NCI-H1436 (cell line): ENCODE results near the gene RSRC2.
"Not testable (repeated sequence)": the region's sequence is repeated elsewhere in the genome, so short reads cannot be mapped to it uniquely, and the experiment has no call there.

Experiments used
- DNase-seq: peaks from one replicate; lab custom pipeline; 2025; lab: John Stamatoyannopoulos, UW

The RSRC2 gene

DNA sequence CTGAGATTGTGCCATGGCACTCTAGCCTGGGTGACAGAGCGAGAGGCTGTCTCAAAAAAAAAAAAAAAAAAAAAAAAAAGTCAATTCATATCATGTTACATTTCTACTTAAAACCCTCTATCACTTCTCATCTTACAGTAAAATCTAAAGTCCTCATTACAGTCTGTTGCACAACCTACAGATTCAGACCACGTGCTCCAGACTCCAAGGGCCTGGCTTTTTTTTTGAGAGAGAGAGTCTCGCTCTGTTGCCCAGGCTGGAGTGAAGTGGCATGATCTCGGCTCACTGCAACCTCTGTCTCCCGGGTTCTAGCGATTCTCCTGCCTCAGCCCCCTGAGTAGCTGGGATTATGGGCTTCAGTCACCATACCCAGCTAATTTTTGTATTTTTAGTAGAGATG lies 40.4 kb downstream of the RSRC2 start:
- DNase-seq: not testable (repeated sequence)

- DNase-seq: not testable (repeated sequence)
Measured at GRCh38 chr12:122484385-122484784, 42.4 kb downstream of the RSRC2 start.

DNA sequence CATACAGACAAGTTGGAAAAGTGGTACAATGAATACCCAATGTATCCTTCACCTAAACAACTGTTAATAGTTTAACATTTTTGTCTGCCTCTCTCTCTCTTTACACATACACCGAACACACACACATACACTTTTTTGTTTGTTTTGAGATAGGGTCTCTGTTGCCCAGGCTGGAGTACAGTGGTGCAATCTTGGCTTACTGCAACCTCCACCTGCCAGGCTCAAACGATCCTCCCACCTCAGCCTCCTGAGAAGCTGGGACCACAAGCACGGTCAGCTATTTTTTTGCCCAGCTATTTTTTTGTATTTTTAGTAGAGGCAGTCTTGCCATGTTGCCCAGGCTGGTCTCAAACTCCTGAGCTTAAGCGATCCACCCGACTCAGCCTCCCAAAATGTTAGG lies 42.8 kb downstream of the RSRC2 start:
- no peak for DNase-seq

DNA sequence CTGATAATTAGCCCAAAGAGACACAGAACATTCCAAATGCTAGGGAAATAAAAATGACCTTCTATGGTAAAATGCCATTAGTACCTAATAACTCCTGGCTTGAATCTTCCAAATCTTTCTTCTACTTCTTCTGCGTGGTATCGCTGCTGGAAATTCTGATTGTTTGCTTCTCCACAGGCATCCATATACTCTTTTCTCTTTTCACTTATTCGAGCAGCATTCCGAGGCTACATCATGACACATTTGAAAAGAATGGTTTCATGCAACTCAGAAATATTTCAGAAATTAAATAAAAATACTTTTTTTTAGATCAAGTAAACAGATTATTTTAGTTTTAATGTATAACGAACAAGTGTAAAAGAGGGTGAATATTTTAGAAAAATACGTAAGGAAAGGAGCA lies 44.9 kb downstream of the RSRC2 start:
- DNase-seq: no peak

- no peak for DNase-seq
Measured at GRCh38 chr12:122480753-122481152, 46.0 kb downstream of the RSRC2 start.

DNA sequence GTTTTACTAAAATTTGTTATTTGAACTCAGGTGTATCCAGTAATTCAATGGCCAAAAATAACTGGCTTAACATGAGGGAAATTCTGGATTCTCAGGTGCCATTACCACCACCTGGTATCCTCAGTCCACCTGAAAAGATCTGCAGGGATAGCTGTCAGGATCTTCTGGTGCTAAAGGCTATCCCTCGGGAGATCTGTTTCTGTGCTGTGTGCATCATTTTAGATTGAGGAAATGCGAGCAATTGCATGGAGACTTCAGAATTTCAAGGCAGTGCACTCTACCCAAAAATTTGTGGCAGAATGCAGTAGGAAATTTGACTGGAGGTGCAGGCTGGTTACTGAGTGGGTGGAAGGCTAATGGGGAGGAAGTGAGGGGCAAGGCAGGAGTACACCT lies 52.4 kb downstream of the RSRC2 start:
- no peak for DNase-seq

GRCh38 chr12:122473543-122474323 lies 53.0 kb downstream of the RSRC2 start:
- DNase-seq: no peak

GRCh38 chr12:122471324-122472226 lies 55.2 kb downstream of the RSRC2 start:
- DNase-seq: peak; percentile 41

GRCh38 chr12:122470576-122470975 lies 56.2 kb downstream of the RSRC2 start:
- DNase-seq: not testable (repeated sequence)

GRCh38 chr12:122469856-122470255 lies 56.9 kb downstream of the RSRC2 start:
- not testable (repeated sequence) for DNase-seq

- DNase-seq: no peak
Measured at GRCh38 chr12:122467983-122468382, 58.8 kb downstream of the RSRC2 start.

DNA sequence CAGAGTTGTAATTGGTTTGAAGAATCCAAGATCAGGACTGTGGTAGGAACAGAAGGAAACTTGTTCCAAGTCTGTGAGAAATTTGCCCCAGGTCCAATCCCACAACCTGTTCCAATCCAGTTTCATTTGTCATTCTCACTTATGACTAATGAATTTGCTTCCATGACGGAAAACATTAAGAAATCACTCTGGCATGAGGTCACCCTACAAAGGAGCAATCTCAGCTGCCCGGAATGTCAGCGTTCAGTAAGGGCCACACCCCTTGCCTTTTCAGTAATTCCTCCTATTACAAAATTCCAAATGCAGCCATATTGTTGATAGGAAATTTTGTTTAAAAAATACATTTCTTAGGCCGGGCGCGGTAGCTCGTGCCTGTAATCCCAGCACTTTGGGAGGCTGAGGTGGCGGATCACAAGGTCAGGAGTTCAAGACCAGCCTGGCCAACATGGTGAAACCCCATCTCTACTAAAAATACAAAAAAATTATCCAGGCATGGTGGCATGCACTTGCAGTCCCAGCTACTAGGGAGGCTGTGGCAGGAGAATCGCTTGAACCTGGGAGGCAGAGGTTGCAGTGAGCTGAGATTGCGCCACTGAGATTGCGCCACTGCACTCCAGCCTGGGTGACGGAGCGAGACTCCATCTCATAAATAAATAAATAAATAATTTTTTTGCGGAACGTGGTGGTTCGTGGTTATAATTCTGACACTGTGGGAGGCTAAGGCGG lies 62.3 kb downstream of the RSRC2 start:
- DNase-seq: not testable (repeated sequence)

- no peak for DNase-seq
Measured at GRCh38 chr12:122460641-122461040, 66.1 kb downstream of the RSRC2 start.

DNA sequence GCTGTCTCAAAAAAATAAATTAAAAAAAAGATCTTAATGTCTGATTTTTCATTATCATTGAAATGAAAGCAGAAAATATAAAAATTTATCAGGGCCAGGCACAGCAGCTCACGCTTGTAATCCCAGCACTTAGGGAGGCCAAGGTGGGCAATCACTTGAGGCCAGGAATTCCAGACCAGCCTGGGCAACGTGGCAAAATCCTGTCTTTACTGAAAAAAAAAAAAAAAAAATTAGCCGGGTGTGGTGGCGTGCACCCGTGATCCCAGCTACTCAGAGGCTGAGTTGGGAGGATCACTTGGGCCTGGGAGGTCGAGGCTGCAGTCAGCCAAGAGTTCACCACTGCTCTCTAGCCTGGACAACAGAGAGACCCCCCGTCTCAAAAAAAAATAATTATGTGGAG lies 66.7 kb downstream of the RSRC2 start:
- no peak for DNase-seq

DNA sequence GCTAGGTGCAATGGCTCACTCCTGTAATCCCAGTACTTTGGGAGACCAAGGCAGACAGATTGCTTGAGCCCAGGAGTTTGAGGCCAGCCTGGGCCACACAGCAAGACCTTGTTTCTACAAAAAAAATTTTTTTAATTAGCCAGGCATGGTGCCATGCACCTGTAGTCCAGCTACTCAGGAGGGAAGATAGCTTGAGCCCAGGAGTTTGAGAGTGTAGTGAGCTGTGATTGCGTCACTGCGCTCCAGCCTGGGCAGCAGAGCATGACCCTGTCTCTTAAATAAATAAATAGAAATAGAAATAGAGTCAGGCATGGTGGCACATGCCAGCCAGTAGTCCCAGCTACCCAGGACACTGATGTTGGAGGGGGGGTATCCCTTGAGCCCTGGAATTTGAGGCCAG lies 67.5 kb downstream of the RSRC2 start:
- no peak for DNase-seq

DNA sequence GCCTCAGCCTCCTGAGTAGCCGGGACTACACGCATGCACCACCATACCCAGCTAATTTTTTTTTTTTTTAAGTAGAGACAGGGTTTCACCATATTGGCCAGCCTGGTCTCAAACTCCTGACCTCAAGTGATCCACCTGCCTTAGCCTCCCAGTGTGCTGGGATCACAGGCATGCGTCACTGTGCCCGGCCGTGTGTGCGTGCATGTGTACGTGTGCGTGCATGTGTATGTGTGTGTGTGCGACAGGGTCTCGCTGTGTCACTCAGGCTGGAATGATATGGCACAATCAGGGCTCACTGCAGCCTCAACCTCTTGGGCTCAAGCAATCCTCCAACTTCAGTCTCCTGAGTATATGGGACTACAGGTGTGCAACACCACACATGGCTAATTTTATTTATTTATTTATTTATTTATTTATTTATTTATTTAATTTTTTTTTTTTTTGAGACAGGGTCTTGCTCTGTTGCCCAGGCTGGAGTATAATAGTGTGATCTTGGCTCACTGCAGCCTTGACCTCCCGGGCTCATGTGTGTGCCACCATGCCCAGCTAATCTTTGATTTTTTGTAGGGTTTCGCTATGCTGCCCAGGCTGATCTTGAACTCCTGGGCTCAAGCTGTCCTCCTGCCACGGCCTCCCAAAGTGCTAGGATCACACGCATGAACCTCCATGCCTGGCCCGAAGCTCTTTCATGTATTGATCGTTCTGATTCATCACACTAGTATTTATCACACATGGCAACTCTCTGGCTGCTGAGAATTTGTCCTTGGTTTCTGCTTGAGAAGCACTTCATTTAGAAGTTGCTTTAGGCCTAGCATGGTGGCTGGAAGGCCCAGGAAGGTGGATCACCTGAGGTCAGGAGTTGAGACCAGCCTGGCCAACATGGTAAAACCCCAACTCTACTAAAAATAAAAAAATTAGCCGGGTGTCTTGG lies 68.4 kb downstream of the RSRC2 start:
- no peak for DNase-seq

- DNase-seq: no peak
Measured at GRCh38 chr12:122457627-122458026, 69.1 kb downstream of the RSRC2 start.

DNA sequence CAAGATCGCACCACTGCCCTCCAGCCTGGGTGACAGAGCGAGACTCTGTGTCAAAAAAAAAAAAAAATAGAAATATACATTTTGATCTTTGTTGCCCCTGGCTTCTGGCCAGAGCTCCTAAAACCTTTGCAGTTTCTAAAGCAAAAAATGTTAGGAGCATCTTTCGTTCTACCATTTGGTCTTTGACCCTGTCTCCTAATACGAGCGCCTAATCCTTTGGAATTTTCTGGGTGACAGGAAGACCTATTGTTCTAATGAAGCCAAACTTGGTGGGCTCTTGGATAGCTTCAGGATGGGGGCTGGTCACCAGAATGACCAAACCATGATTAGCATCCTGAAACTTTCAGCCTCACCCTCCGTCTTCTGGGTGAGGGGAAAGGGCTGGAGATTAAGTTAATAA lies 72.0 kb downstream of the RSRC2 start:
- DNase-seq: no peak

DNA sequence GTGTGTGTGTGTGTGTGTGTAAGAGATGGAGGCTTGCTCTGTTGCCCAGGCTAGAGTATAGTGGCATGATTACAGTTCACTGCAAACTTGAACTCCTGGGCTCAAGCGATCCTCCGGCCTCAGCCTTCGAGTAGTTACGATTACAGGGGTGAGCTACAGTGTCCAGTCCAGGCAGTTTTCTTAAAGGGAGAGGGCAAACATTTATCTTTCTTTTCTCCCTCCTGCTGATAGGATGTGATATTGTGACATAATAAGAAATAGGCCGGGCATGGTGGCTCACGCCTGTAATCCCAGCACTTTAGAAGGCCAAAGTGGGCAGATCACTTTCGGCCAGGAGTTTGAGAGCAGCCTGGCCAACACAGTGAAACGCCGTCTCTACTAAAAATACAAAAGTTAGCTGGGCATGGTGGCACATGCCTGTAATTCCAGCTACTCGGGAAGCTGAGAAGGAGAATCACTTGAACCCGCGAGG lies 72.5 kb downstream of the RSRC2 start:
- no peak for DNase-seq
